ENCODE results near the gene SERPINF2.
"Not testable (repeated sequence)": the region's sequence is repeated elsewhere in the genome, so short reads cannot be mapped to it uniquely, and the experiment has no call there.

The SERPINF2 gene

DNA sequence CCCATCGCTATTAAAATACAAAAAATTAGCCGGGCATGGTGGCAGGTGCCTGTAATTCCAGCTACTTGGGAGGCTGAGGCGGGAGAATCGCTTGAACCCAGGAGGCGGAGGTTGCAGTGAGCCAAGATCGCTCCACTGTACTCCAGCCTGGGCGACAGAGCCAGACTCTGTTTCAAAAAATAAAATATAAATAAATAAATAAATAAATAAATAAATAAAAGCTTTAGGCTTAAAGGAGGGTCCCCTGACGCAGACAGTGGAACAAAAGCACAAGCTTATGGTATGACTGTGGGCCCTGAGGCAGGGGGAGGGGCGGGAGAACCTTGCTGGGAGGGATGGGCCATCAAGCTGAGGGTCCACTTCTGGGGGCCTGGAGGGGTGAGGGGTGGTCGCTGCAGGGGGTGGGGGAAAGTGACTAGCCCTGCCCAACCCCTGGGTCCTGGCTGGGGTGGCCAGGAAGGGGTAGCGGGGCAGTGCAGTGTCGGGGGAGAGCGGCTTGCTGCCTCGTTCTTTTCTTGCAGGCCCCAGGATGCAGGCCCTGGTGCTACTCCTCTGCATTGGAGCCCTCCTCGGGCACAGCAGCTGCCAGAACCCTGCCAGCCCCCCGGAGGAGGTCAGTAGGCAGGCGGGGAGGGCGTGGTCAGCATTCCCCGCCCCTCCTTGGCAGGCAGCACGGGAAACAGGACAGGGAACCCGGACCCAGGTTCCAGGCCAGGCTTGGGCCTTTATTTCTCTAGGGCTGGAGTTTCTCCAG lies 23.9 kb downstream of the SERPINF2 start:
- Histone ChIP-seq H3K9me3 (ENCODE audit: low read length) (no peaks in the 10 kb centered on the region), H3K27me3 (ENCODE audit: insufficient read depth, low read length) (no peaks in the 10 kb centered on the region), H2AFZ (ENCODE audit: low read depth, low read length) (no peak overlapping the region), H3K4me3 (ENCODE audit: low read length) (no peak overlapping the region), H3K4me1 (ENCODE audit: insufficient read depth, low read length) (peaks cover 25% of the 10 kb centered on the region), H3K36me3 (ENCODE audit: insufficient read depth, low read length) (no peaks in the 10 kb centered on the region)

DNA sequence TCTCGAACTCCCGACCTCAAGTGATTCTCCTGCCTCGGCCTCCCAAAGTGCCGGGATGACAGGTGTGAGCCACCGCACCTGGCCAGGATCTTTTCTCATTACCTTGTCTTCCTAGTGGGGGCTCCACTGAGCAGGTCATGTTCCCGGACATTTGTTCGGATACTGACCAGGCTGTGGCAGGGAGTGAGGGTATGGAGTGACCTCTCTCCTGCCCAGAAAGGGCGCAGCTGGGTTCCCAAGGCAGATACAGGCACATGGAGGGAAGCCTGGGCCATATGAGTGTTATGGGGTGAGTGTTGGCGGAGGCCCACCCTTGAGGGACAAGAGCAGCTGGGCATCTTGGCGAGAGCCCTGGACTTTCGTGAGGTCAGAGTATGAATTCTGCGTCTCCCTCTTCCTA lies 24.7 kb downstream of the SERPINF2 start:
- no peaks in the 10 kb centered on the region for H3K9me3 ChIP-seq (ENCODE audit: low read length)
- H3K4me3 ChIP-seq (ENCODE audit: low read length) = no peak overlapping the region
- no peaks in the 10 kb centered on the region for H3K27me3 ChIP-seq (ENCODE audit: insufficient read depth, low read length)
- no peaks in the 10 kb centered on the region for H3K36me3 ChIP-seq (ENCODE audit: insufficient read depth, low read length)
- peaks cover 17% of the 10 kb centered on the region for H3K4me1 ChIP-seq (ENCODE audit: insufficient read depth, low read length)
- H2AFZ ChIP-seq (ENCODE audit: low read depth, low read length) = no peak overlapping the region

DNA sequence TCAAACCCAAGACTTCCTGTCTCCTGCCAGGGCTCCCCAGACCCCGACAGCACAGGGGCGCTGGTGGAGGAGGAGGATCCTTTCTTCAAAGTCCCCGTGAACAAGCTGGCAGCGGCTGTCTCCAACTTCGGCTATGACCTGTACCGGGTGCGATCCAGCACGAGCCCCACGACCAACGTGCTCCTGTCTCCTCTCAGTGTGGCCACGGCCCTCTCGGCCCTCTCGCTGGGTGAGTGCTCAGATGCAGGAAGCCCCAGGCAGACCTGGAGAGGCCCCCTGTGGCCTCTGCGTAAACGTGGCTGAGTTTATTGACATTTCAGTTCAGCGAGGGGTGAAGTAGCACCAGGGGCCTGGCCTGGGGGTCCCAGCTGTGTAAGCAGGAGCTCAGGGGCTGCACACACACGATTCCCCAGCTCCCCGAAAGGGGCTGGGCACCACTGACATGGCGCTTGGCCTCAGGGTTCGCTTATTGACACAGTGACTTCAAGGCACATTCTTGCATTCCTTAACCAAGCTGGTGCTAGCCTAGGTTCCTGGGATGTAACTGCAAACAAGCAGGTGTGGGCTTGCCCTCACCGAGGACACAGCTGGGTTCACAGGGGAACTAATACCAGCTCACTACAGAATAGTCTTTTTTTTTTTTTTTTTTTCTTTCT lies 27.3 kb downstream of the SERPINF2 start:
- Histone ChIP-seq H3K9me3 (ENCODE audit: low read length) (no peaks in the 10 kb centered on the region), H3K27me3 (ENCODE audit: insufficient read depth, low read length) (no peaks in the 10 kb centered on the region), H3K36me3 (ENCODE audit: insufficient read depth, low read length) (peaks cover 3% of the 10 kb centered on the region), H2AFZ (ENCODE audit: low read depth, low read length) (no peak overlapping the region), H3K4me1 (ENCODE audit: insufficient read depth, low read length) (no peaks in the 10 kb centered on the region), H3K4me3 (ENCODE audit: low read length) (no peak overlapping the region)

DNA sequence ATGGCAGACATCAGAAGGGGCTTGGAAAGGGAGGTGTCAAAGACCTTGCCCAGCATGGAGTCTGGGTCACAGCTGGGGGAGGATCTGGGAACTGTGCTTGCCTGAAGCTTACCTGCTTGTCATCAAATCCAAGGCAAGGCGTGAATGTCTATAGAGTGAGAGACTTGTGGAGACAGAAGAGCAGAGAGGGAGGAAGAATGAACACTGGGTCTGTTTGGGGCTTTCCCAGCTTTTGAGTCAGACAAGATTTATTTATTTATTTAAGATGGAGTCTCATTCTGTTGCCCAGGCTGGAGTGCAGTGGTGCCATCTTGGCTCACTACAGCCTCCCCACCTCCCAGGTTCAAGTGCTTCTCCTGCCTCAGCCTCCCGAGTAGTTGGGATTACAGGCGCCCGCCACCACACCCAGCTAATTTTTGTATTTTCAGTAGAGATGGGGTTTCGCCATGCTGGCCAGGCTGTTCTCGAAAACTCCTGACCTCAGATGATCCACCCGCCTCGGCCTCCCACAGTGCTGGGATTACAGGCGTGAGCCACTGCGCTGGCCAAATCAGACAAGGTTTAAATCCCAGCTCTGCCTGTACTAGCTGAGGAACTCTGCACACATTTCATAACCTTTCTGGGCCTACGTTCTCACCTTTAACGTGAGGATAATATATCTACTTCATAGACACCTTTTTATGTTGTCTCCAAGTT lies 30.5 kb downstream of the SERPINF2 start:
- not testable (repeated sequence) for H3K9me3 ChIP-seq (ENCODE audit: low read length); H3K4me3 ChIP-seq (ENCODE audit: low read length); H3K27me3 ChIP-seq (ENCODE audit: insufficient read depth, low read length); H2AFZ ChIP-seq (ENCODE audit: low read depth, low read length); H3K4me1 ChIP-seq (ENCODE audit: insufficient read depth, low read length)
- peaks cover 26% of the 10 kb centered on the region for H3K36me3 ChIP-seq (ENCODE audit: insufficient read depth, low read length)

DNA sequence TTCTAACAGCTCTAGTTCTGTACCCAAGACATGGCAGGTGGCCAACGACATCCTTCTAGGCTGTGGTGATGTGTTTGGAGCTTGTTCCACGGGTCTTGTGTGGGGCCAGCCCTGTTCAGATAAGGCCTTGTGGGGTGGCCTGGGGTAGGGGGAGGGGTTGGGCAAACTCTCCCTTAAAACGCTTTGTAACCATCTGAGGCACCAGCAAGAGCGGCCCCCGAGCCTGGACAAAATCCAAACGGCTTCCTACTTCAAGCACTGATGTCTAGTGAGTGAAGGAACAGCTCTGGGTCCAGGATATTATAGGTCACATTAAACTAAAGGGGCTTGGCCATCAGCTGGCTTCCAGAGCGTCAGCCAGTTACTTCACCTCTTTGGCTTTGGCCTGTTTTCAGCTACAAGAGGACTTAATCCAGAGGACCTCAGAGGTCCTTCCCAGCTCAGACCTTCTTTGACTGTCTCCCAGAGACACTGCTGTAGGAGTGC lies 31.1 kb downstream of the SERPINF2 start:
- Histone ChIP-seq H3K27me3 (ENCODE audit: insufficient read depth, low read length) (no peaks in the 10 kb centered on the region), H3K4me3 (ENCODE audit: low read length) (no peak overlapping the region), H3K9me3 (ENCODE audit: low read length) (no peaks in the 10 kb centered on the region), H3K36me3 (ENCODE audit: insufficient read depth, low read length) (peaks cover 31% of the 10 kb centered on the region), H2AFZ (ENCODE audit: low read depth, low read length) (no peak overlapping the region), H3K4me1 (ENCODE audit: insufficient read depth, low read length) (no peaks in the 10 kb centered on the region)

DNA sequence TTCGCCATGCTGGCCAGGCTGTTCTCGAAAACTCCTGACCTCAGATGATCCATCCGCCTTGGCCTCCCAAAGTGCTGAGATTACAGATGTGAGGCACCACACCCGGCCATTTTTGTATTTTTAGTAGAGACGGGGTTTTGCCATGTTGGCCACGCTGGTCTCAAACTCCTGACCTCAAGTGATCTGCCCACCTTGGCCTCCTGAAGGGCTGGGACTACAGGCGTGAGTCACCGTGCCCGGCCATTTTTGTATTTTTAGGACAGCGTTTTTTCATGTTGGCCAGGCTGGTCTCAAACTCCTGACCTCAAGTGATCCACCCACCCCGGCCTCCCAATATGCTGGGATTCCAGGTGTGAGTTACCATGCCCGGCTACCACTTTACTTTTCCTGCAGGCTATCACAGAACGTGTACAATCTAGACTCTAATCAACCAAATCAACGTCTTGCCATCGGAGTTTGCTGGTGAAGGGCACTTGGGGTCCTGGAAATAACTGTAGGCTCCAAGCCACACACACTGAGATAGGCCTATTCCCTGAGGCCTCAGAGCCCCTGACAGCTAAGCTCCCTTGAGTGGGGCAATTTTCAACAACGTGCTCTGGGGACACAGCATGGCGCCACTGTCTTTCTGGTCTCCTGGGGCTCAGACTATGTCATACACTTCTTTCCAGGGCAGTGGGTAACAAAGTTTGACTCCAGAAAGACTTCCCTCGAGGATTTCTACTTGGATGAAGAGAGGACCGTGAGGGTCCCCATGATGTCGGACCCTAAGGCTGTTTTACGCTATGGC lies 31.9 kb downstream of the SERPINF2 start:
- H3K4me1 ChIP-seq (ENCODE audit: insufficient read depth, low read length) = no peaks in the 10 kb centered on the region
- H3K4me3 ChIP-seq (ENCODE audit: low read length) = no peak overlapping the region
- no peaks in the 10 kb centered on the region for H3K9me3 ChIP-seq (ENCODE audit: low read length)
- H3K27me3 ChIP-seq (ENCODE audit: insufficient read depth, low read length) = no peaks in the 10 kb centered on the region
- no peak overlapping the region for H2AFZ ChIP-seq (ENCODE audit: low read depth, low read length)
- H3K36me3 ChIP-seq (ENCODE audit: insufficient read depth, low read length) = peaks cover 31% of the 10 kb centered on the region

DNA sequence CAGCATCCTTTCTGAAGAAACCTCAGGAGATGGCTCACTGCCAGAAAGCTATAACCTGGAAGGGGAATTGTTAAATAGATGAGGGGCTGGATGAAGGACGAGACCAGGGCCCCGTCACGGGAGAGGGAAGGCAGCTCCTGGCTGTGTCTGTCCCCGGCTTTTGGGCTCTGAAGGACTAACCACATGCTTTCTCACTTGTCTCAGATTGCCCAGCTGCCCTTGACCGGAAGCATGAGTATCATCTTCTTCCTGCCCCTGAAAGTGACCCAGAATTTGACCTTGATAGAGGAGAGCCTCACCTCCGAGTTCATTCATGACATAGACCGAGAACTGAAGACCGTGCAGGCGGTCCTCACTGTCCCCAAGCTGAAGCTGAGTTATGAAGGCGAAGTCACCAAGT lies 33.7 kb downstream of the SERPINF2 start:
- H2AFZ ChIP-seq (ENCODE audit: low read depth, low read length) = no peak overlapping the region
- H3K36me3 ChIP-seq (ENCODE audit: insufficient read depth, low read length) = peaks cover 40% of the 10 kb centered on the region
- no peaks in the 10 kb centered on the region for H3K9me3 ChIP-seq (ENCODE audit: low read length)
- no peaks in the 10 kb centered on the region for H3K27me3 ChIP-seq (ENCODE audit: insufficient read depth, low read length)
- no peak overlapping the region for H3K4me3 ChIP-seq (ENCODE audit: low read length)
- no peaks in the 10 kb centered on the region for H3K4me1 ChIP-seq (ENCODE audit: insufficient read depth, low read length)

DNA sequence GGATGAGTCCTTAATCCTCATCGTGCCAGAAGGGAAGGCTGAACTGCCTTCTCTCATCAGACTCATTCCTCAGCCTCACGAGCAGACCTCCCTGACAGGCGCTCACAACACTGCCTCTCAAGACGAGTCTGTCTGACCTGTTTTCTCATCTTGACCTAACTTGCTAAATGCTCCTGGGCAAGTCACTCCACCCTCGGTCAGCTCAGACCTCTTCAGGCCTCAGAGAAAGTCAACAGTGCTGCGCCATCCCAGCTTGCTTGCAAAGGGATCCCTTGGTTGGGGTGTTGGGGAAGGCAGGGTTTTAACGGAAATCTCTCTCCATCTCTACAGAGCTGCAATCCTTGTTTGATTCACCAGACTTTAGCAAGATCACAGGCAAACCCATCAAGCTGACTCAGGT lies 34.2 kb downstream of the SERPINF2 start:
- H3K4me3 ChIP-seq (ENCODE audit: low read length) = no peak overlapping the region
- no peaks in the 10 kb centered on the region for H3K4me1 ChIP-seq (ENCODE audit: insufficient read depth, low read length)

DNA sequence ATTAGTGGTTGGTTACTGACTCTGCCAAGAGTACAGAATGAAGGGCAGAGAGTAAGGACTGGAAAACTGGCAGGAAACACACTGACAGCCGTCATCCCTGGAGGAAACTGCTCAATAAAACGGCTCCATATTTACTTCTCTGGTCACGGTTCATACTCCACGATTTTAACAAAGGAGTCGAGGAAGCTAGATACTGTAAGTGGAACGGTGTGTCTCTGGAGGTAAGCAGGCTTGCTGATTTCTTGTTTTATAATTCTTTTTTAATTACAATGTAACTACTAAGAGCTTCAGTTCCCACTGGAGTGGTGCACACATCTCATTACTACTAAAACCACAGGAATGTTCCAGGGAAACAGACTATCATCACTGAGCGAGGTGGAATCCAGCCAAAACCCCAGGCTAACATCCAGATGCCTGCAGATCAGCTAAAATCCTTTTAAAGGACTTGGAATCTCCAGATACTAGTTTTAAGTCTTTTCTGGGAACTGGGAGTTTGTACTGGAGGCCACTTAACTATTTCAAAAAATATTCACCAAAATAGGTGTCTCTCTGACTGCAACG lies 37.0 kb downstream of the SERPINF2 start:
- Histone ChIP-seq H3K36me3 (ENCODE audit: insufficient read depth, low read length) (peaks cover 69% of the 10 kb centered on the region), H3K4me1 (ENCODE audit: insufficient read depth, low read length) (no peaks in the 10 kb centered on the region), H3K4me3 (ENCODE audit: low read length) (no peak overlapping the region), H3K9me3 (ENCODE audit: low read length) (no peaks in the 10 kb centered on the region), H2AFZ (ENCODE audit: low read depth, low read length) (no peak overlapping the region), H3K27me3 (ENCODE audit: insufficient read depth, low read length) (no peaks in the 10 kb centered on the region)

More for the DNA sequence above, 34.2 kb downstream of the SERPINF2 start:
- H3K36me3 ChIP-seq (ENCODE audit: insufficient read depth, low read length) = peaks cover 44% of the 10 kb centered on the region
- H3K27me3 ChIP-seq (ENCODE audit: insufficient read depth, low read length) = no peaks in the 10 kb centered on the region
- no peaks in the 10 kb centered on the region for H3K9me3 ChIP-seq (ENCODE audit: low read length)
- no peak overlapping the region for H2AFZ ChIP-seq (ENCODE audit: low read depth, low read length)

DNA sequence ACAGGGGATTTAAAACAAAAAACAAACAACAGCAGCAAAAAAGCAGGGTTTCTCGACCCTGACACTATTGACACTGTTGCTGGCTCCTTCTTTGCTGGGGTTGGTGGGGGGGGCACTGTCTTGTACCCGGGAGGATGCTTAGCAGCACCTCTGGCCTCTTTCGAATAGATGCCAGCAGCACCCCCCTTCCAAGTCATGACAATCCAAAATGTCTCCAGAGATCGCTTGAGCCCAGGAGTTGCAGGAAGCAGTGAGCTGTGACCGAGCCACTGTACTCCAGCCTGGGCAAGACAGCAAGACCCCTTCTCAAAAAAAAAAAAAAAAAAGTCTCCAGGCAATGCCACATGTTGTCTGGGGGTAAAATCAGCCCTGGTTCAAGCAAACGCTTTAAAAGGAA lies 39.5 kb downstream of the SERPINF2 start:
- no peak overlapping the region for H3K4me3 ChIP-seq (ENCODE audit: low read length)
- no peaks in the 10 kb centered on the region for H3K4me1 ChIP-seq (ENCODE audit: insufficient read depth, low read length)
- H2AFZ ChIP-seq (ENCODE audit: low read depth, low read length) = no peak overlapping the region
- peaks cover 68% of the 10 kb centered on the region for H3K36me3 ChIP-seq (ENCODE audit: insufficient read depth, low read length)
- H3K27me3 ChIP-seq (ENCODE audit: insufficient read depth, low read length) = no peaks in the 10 kb centered on the region
- H3K9me3 ChIP-seq (ENCODE audit: low read length) = no peaks in the 10 kb centered on the region

DNA sequence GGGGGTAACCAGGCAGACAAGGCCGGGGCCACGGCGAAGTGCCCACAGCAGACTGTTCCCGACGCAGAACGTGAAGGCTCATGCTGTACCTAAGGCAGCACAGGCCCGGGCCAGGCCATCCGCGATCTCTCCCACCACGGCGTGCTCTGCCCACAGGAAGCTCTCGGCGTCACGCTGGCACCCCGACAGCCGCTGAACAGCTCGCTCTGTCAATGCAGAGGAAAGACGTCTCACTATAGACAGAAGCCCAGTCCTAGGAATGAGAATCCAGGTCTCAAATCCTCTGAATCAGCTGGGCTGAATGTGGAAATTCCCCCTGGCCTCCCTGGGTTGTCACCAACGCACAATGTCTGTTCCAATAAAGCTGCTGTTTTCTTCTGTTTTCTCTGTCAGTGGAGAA lies 40.6 kb downstream of the SERPINF2 start:
- H3K27me3 ChIP-seq (ENCODE audit: insufficient read depth, low read length) = no peaks in the 10 kb centered on the region
- no peaks in the 10 kb centered on the region for H3K9me3 ChIP-seq (ENCODE audit: low read length)
- H3K4me1 ChIP-seq (ENCODE audit: insufficient read depth, low read length) = no peaks in the 10 kb centered on the region
- H3K4me3 ChIP-seq (ENCODE audit: low read length) = no peak overlapping the region
- H2AFZ ChIP-seq (ENCODE audit: low read depth, low read length) = no peak overlapping the region
- peaks cover 64% of the 10 kb centered on the region for H3K36me3 ChIP-seq (ENCODE audit: insufficient read depth, low read length)

DNA sequence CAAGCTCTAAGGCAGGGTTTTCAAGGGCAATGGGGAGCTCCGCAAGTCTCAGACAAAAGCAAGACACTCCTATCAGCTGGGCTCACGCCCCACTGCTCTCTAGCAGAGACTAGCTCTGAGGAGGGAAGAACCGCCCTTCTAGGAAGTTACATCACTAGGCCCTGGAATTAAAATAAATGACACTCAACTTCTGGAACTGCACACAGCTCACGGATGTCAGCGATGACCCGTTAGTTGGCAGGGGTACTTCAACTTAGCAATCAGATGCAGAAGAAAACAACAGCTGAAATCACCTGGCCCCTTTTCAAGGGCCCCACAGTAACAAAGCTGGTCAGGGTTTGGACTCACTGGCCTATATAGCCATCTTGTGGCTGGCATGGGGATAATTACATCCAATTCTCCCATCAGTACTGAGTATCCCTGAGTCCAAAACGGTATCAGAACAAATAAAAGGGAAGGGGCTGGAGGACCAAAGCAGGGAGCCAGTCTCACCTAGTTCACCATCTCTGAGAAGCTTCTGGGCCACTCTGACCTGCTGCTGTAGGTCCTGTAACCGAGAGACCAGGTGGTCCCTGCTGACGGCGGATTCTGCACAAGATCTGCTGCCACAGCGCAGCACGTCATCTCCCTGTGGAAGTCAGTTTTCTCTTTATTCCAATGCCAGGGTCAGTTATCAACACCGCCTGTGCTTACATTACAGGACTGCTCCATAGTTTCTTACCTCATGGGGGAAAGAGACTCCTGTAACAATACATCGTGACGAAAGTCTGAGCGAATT lies 41.4 kb downstream of the SERPINF2 start:
- peaks cover 59% of the 10 kb centered on the region for H3K36me3 ChIP-seq (ENCODE audit: insufficient read depth, low read length)
- H2AFZ ChIP-seq (ENCODE audit: low read depth, low read length) = no peak overlapping the region
- no peaks in the 10 kb centered on the region for H3K27me3 ChIP-seq (ENCODE audit: insufficient read depth, low read length)
- no peaks in the 10 kb centered on the region for H3K9me3 ChIP-seq (ENCODE audit: low read length)
- H3K4me1 ChIP-seq (ENCODE audit: insufficient read depth, low read length) = no peaks in the 10 kb centered on the region
- no peak overlapping the region for H3K4me3 ChIP-seq (ENCODE audit: low read length)

Data from neuron (in vitro differentiated cells).